Medulla oblongata (tissue), 1 donor: ENCODE data around the gene C17orf67.

Experiments used
- DNase-seq: peaks from one replicate; pipeline ENCODE4 v3.0.0-alpha.2; 2015; ENCODE audit errors: extremely low spot score

The C17orf67 gene, protein sequence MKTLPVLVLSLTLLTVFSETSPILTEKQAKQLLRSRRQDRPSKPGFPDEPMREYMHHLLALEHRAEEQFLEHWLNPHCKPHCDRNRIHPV

DNA sequence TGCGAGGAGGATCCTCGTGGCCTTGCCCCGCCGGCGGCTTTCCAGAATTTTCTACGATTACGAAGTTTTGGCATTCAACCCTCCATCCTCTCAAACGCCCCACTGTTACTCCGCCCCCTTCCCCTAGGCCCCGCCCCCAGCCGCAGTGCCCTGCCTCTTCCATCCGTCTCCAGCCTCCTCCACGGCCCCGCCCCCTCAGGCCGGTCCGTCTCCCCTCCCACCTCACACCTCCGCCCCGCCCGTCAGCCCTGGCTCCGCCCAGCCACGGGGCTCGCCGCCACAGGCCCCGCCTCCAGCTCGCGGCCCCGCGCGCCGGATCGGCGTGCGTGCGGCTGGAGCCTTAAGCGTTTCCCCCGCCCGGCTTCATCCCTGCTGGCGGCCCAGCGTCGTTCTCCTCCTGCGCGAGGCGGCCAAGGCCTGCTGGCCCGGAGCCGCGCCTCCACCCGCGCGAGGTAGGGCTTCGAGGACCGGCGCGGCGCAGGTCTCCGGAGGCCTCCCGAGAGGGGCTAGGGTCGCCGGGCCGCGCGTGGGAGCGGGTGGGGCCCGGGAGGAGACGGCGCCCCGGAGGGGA, at the start of gene C17orf67, which contains the start of gene DGKE:
TSS of gene C17orf67 (minus strand) at position 112 of the 571 bp plus-strand sequence. CDS start 18,110 bp downstream, outside the sequence.
TSS of gene DGKE (plus strand) at position 343 of the 571 bp plus-strand sequence. CDS start 645 bp downstream, outside the sequence.
- peak; percentile 98 for DNase-seq

DNA sequence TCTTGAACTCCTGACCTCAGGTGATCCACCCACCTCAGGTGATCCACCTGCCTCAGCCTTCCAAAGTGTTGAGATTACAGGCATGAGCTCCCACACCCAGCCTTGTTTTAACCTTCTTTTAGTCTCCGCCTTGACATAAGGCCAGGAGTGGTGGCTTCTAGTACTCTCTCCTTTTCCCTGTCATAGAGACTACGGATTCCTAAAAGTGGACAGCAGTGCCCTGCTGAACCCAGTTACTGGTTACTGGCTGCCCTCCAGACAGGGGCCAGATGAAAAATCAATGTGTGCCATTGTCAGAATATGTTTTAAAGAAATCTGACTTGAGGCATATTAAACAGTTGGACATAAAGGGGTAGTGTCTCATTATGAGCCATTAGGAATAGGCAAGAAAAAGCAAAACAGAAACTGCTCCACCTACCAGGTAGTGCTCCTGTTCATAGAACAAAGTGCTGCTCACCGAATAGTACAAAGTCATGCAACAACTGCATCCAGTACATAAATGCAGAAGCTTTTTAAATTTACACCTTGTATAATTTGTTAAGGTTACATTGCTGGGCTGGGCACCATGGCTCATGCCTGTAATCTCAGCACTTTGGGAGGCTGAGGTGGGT, 48.1 kb upstream of the C17orf67 start:
- DNase-seq = no peak

DNA sequence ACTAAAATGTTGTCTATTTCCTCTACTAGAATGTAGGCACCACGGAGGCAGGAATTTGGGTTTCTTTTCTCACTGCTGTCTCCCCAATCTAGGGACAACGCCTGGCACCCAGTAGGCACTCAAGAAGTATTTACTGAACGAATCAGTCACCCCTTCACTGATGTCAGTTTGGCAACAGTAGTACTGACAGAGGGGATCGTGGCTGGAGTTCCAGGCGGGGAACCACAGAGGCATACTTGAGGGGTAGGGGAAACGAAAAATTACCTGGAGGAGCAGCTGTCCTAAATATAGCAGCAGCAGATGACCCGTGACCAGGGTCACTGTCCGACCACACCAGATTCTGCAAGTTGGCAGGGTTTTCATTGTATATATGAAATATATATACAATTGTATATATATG, 46.9 kb upstream of the C17orf67 start:
- DNase-seq = no peak

DNA sequence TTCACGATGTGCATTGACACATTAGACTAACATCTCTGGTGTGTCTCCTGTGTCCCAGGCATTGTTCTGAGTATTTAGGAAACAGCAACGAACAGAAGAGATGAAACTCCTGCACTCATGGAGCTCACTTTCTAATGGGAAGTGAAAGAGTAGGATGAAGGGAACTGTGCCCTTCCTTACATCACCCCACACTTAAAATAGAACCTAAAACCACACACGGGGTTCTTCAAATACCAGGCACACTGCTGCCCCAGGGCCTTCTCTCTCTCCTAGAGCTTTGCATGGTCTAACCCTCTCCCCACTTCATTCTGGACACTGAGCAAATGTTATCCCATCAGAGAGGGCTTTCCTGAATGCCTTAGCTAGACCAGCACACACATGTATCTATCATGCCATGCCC, 46.4 kb upstream of the C17orf67 start:
- DNase-seq = peak; percentile 50

DNA sequence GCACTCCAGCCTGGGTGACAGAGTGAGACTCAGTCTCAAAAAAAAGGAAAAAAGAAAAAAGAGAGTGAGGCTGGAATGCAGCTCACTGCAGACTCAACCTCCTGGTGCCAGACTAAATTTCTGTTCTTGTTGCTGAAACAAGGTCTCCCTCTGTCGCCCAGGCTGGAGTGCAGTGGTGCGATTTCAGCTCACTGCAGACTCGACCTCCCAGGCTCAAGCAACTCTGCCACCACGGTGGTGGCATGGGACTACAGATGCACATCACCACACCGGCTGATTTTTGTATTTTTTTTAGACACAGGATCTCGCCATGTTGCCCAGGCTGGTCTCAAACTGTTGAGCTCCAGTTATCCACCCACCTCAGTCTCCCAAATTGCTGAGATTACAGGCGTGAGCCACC, 45.6 kb upstream of the C17orf67 start:
- no peak for DNase-seq

DNA sequence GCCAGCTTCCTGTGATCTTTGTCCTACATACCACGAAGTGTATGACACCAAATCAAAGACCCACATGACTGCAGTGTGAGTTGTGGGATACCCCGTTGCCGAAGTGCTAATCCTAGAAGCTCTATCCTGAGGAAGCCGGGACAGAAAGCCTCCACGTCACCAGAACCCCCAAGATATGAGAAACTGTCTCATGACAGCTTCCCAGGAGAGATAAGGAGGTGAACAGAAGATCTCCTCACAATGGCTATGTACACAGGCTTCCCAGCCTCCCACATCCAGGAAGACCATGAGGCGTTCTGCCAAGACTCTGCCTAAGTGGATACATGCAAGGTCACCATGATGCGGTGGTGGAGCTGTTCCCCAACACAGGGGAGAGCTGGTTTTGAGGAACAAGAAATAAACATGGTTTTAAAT, 43.1 kb upstream of the C17orf67 start:
- DNase-seq = no peak

DNA sequence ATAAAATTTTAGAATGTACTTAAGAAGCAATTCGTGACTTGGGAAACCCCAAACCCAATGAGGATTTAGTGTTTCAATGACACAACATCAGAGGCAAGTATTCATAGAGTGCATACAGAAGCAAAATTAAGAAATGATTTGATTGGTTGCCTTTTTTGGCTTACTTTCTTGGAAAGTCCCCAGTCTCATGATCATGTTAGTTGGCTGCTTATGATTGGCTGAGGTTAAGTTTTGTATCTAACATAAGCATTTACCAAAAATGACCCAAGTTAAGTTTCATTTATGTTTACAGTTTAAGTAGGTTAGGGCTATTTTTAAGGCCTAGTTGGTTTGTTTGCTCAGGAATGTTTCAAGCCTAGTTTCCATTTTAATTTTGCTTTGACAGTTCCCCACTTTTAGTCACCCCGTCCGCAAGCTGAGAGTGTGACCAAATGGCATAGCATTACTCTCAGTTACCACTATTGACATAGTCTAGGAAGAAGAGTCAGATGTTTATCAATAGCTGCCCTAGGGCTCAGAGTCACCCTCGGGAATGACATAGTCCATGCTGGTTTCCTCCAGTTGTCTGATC, 36.4 kb upstream of the C17orf67 start:
- no peak for DNase-seq

DNA sequence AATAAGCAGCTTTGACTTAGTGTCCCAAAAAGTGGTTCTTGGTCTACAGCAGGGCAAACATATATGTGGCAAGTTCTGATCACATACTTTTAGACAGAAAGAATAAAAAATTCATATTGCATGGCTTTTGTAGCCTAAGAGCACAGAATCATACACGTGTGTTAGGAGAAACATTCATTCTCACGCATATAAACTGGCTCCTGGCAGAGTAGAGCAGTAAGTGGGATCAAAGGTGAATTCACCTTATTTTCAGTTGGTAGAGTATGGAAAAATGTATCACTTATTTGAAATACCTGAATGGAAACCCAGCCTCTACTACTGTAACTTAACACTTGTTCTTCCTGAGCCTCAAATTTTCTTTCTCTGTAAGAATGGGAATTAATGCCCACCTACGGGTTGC, 35.0 kb upstream of the C17orf67 start:
- no peak for DNase-seq

DNA sequence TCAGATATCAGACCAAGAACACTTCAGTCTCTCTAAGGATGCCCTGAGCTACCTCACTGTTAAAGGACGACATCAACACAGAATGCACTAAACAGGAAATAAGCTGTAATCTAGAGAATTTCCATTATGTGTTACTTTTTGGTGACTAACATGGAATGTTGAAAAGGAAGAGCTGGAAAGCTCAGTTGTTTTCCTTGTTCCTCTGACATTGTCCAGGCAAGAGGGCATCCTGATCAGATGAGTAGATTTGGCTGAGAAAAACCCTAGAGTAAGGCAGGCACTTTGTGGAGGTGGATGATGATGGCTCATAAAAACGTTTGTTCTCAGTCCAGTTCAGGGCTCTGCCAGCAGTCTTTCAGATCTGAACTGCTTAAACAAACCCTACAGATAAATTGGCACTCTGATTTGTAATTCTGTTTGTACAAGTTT, 34.2 kb upstream of the C17orf67 start:
- no peak for DNase-seq

DNA sequence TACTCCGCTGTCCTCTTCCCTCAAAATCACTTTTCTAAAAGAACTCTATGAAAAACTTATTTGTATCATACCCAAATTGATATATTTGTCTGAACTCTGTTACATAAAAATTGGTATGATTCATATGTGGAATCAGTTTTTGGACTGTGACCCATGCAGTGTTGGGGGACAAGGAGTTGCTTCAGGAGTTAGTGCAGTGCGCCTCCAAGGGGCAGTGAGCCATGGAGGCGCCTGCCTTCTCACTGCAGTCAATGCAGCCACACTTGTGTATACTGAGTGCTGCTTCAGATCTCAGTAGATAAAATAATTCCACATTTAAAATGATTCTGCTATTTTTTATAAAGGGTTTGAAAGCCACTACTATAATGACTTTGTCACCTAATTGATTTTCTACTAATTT, 32.8 kb upstream of the C17orf67 start:
- DNase-seq = no peak

DNA sequence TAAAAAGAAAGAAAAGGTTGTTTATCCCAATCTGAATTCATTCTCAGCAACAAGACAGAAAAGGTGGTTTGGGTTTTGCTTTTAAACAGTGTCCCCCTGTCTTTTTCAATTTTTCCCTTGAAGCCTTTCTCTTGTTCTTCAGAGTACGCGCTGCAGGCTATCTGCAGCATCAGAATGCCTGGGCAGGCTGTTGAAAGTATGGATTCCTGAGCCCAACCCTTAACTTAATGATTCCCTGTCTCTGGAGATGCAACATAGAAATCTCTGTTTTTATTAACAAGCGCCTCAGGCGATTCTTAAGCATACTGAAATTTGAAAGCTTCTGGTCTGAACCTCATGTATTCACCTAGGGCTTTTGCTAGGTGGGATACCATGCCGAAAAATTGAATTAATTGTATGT, 32.4 kb upstream of the C17orf67 start:
- DNase-seq = no peak

DNA sequence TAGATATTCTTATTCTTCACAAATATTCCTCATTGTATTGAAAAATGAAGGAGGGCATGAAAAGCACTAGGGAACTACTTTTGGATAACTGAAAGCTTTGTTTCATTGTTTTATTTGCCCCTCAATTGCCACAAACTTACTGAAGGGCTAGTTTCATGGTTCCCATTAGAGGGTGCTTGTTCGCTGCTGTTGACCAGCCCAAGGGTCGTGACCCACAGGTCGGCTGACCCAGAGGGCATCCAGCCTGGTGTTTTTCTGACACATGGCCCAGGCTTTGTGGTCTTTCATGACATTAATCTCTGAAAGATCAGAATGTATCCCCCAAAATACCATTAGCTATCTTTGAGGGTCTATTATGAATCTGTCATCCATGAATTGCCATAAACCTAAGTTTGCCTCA, 30.3 kb upstream of the C17orf67 start:
- no peak for DNase-seq

DNA sequence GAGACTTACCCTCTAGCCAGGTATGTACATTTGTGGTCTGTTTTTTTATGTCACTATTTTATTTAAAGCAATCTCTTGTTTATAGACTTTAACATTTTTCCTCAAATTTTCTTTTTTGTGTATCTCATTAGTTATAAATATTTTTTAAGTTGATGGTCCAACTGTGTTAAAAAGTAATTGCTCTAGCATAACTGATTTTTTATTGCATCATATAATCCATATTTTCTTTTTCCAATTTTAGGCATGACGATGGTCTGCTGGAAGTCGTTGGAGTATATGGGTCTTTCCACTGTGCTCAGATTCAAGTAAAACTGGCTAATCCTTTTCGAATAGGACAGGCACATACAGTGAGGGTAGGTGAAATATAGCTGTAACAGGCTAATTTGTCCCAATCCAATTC, 28.2 kb upstream of the C17orf67 start:
- no peak for DNase-seq

DNA sequence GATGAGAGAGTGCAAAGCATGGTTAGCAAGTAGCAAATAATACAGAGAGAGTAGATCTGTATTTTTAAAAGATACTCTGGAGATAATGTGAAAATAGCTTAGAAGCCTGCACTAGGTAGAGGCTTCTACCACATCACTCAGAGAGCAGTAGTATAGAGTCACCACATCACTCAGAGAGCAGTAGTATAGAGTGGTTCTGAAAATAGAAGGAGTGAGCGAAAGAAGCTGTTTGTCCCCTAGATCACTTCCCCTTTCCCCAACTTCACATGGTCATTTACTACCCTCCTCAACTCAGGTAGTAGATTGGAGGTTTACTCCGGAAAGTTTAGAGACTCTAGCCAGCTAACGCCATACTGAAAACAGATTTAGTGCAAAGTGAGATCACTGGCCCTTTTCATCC, 17.3 kb upstream of the C17orf67 start:
- no peak for DNase-seq

DNA sequence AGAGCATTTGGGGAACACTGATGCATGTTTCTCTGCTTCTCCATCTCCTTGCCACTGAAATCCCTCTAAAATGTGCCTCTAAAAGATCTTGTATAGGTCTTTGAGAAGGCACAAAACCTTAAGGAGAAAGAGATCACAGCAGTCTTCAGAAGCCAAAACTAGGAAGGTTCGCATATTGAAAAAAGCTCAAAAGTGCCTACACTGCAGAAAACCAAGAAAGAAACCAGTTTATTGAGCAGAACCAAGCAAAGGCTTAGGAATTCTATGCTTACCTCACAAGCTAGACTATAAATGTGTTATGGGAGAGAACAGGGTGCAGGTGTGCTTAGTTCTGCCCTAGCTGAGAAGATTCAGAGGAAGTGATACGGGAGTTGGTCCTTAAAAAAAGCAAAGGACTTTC, 16.9 kb upstream of the C17orf67 start:
- no peak for DNase-seq

DNA sequence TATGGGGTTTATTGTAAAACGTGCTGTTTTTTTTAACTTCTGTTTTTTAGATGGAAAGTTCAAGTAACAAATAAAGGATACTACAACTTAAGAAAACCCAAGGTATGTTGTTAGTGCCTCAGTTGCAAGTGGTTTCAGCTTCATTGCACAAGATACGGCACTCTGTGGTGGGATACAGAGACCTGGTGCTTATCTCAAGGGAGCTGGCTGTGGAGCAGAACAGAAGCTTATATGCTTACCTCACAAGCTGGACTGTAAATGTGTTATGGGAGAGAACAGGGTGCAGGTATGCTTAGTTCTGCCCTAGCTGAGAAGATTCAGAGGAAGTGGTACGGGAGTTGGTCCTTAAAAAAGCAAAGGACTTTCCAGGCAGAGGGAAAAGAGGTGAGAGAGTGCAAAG, 15.4 kb upstream of the C17orf67 start:
- no peak for DNase-seq

DNA sequence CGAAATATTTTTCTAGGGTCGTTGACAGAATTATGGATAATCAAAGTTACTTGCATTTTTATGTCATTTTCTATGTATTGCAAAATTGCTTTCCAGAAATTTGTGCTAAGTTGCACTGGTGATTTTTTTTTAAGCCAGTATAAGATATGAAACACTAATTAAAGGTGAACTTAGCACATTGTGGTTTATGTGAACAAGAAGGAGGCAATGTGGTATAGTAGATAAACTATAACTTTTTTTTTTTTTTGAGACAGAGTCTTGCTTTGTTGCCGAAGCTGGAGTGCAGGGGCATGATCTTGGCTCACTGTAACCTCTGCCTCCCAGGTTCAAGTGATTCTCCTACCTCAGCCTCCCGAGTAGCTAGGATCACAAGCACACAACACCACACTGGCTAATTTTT, 13.4 kb upstream of the C17orf67 start:
- DNase-seq = no peak

DNA sequence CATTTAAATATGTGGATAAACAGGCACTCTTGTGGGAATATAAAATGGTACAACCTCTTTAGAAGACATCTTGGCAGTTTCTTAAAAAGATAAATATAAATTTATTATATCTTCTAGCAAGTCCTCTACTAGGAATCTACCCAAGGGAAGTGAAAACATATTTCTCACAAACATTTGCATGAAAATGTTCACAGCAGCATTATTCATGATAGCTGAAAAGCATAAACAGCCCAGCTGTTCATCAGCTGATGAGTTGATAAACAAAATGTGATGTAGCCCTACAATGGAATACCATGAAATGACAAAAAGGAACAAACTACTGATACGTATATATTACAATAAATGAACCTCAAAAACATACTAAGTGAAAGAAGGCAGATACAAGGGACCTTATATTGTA, 12.2 kb upstream of the C17orf67 start:
- no peak for DNase-seq

DNA sequence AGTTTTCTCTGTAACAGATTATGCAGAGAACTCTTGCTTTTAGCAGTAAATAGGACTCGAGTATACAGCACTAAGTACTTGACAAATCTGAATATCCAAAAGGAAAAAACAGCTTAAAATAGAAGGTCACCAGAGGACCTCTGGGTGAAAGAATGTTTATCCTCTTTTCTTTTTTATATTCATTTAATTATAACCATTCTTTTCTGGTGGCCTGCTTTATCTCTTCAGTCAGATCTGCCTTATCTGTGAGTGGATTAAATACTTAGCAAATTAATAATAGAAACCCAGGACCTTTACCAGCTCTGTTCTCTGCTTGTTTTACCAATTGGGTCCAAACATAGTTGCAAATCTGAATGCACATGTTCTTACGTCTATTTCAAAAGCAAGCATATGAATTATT, 8.9 kb upstream of the C17orf67 start:
- no peak for DNase-seq

DNA sequence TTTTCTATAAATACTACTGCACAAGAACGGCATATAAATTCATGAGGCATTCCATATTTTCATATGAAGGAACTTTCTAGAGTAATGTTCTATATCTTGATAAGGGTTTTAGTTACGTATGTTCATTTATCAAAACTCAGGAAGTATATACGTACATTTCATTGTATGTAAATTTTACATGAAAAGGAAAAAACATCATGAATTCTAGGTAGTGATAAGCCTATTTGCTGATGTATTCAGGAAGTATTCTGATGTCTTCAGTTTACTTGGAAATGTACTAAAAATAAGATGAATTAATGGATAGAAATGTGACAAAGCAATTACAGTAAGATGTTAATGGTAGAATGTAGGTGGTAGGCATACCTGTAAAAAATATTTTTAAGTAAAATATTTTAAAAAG, 5.0 kb upstream of the C17orf67 start:
- no peak for DNase-seq

DNA sequence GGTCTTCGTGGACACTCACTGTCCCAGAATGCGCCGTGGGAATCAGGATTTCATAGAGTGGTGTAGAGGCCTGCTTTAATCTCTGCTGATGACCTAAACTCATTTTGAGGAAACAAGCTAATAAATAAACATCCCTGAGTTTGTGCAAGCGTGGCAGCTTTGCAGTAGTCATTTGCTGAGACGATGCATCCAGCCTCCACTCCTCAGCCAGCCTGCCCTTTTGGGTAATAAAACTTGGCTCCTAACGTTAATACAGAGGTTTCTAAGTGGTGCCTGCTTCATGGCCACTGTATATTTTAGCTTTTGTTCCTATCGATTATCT, 1.5 kb upstream of the C17orf67 start:
- no peak for DNase-seq

DNA sequence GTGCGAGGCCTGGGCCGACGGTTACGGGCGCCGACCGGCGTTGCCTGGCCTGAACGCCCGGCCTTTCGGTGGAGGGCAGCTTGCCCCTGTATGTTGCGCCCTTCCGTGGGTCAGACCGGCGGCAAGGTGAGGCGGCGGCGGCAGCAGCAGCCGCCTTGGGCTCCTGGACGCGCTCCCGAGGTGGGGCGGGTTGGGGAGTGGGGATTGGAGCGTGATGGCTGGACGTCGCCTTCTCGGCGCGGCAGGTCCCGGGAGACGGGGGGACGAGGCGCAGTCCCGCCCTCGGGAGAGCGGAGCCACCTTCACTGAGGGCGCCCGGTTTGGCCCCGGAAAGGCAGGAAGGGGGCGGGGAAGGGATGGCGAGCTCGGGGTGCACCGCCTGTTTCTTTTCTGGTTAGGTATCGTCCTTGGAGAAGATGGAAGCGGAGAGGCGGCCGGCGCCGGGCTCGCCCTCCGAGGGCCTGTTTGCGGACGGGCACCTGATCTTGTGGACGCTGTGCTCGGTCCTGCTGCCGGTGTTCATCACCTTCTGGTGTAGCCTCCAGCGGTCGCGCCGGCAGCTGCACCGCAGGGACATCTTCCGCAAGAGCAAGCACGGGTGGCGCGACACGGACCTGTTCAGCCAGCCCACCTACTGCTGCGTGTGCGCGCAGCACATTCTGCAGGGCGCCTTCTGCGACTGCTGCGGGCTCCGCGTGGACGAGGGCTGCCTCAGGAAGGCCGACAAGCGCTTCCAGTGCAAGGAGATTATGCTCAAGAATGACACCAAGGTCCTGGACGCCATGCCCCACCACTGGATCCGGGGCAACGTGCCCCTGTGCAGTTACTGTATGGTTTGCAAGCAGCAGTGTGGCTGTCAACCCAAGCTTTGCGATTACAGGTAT, 902 bp upstream of the C17orf67 start:
- peak; percentile 18 for DNase-seq
